Left ventricle myocardium inferior (tissue), 1 donor: ENCODE measurements around the gene KLKB1. TPM values are rescaled to one million over a fixed set of nuclear protein-coding genes. Genes with fewer than 3 reads are reported as not detected.

Experiments
- DNase-seq: peaks from one replicate; pipeline ENCODE4 v3.0.0-alpha.2; 2020
- H3K27ac ChIP-seq: fragments of 200-600 bp; replicated peaks from 2 replicates; pipeline ENCODE4 v1.8.0; 2021
- H3K27me3 ChIP-seq: fragments of 200-600 bp; 2 replicates; pipeline ENCODE4 v1.8.0; 2021; ENCODE audit warnings: low read depth
- H3K36me3 ChIP-seq: fragments of 200-600 bp; 2 replicates; pipeline ENCODE4 v1.8.0; 2021
- H3K4me1 ChIP-seq: fragments of 200-600 bp; 2 replicates; pipeline ENCODE4 v1.8.0; 2021
- H3K4me3 ChIP-seq: fragments of 200-600 bp; 2 replicates; pipeline ENCODE4 v1.8.0; 2021; ENCODE audit warnings: mild to moderate bottlenecking, moderate library complexity
- H3K9me3 ChIP-seq: fragments of 200-600 bp; replicated peaks from 2 replicates; pipeline ENCODE4 v1.8.0; 2021
- CTCF ChIP-seq: fragments of 200-600 bp; IDR thresholded peaks from 2 replicates; pipeline ENCODE4 v1.8.0; 2021; ENCODE audit warnings: antibody characterized with exemption, mild to moderate bottlenecking, borderline replicate concordance
- intact Hi-C: fragments of 100-400 bp; cut with micrococcal nuclease; formaldehyde crosslinking; loops from one replicate; pipeline ENCODE4 v1.11.0; 2022
- total RNA-seq: library from RNA; stranded (reverse); fragmentation: NEBNext Ultra II Directional; extraction: Animal tissue kit (Norgen Biotek cat#: 25700); gene quantifications from one replicate; pipeline ENCODE4 v1.2.1, GENCODE V29; 2021
- donor health status: DM: no; HTN: yes; CAD: no; lungs with severe emphysema.

KLKB1 gene
- total RNA-seq, 1 donor from 2014 or later, result 0.74 TPM

DNA sequence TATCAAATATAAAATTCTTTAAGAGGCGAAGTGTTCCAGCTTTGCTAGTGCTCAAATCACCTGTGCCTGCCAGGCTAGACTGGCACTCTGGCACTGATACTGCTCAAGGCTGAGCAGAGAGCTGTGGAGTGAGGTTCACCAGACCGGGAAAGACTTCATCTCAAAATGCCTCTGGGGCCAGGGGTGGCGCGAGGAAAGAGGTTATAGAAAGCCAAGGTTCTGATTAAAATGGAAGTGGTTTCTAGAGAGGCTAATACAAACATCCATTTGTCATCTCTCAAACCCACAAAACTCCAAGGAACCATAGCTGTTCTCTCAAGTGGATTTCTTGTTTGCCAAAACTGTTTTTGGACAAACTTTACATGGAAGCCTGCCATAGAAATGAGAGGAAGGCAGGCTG, 80.2 kb downstream of the KLKB1 start:
- DNase-seq, result no peak
- Histone ChIP-seq H3K36me3 (no peaks in the 10 kb centered on the region), H3K4me3 (no peak overlapping the region), H3K4me1 (peaks cover 11% of the 10 kb centered on the region), H3K27me3 (peaks cover 66% of the 10 kb centered on the region), H3K27ac (no peak overlapping the region), H3K9me3 (no peaks in the 10 kb centered on the region)
- intact Hi-C loops, result no loop called here
- TF ChIP-seq CTCF, result no peak

DNA sequence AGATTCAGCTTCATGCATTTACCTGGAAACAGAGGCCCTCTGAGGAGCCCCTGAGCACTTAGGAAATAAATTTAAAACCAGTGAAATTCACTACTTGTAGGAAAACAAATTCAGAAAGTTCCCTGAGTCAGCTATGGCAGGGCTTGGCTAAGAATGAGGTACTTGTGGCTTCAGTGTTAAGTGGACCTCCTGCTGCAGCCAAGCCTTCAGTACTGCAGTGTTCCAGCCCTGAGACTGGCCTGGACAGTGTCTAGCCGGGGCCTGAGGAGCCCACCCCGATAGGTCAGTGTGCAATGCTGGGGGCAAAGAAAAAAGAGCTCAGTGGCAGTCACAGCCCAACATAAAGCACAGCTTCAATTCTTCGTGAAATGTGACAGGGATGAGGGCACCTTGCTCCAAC, 80.6 kb downstream of the KLKB1 start:
- peaks cover 11% of the 10 kb centered on the region for H3K4me1 ChIP-seq
- no peak overlapping the region for H3K27ac ChIP-seq
- H3K9me3 ChIP-seq, result no peaks in the 10 kb centered on the region
- no peak overlapping the region for H3K4me3 ChIP-seq
- H3K27me3 ChIP-seq, result peaks cover 66% of the 10 kb centered on the region
- no peak for TF ChIP-seq CTCF
- no peak for DNase-seq
- no peaks in the 10 kb centered on the region for H3K36me3 ChIP-seq
- intact Hi-C loops, result no loop called here

Other genes starting within 250 kb of the KLKB1 start
- 4.9 TPM for gene TLR3, start 158.4 kb upstream of the KLKB1 start, total RNA-seq
- gene FAM149A, start 122.8 kb upstream of the KLKB1 start, total RNA-seq, result 12.2 TPM
- 24.9 TPM for gene CYP4V2, start 35.9 kb upstream of the KLKB1 start, total RNA-seq
- gene F11, start 38.7 kb downstream of the KLKB1 start, total RNA-seq, result 0.30 TPM